ENCODE measurements around the gene PLA1A.
"Not testable (repeated sequence)": the region's sequence is repeated elsewhere in the genome, so short reads cannot be mapped to it uniquely, and the experiment has no call there.

Gene PLA1A

GRCh38 chr3:119560160-119560559, 37.5 kb upstream of the PLA1A start:
- no peak for ATAC-seq (ENCODE audit: low read depth)

DNA sequence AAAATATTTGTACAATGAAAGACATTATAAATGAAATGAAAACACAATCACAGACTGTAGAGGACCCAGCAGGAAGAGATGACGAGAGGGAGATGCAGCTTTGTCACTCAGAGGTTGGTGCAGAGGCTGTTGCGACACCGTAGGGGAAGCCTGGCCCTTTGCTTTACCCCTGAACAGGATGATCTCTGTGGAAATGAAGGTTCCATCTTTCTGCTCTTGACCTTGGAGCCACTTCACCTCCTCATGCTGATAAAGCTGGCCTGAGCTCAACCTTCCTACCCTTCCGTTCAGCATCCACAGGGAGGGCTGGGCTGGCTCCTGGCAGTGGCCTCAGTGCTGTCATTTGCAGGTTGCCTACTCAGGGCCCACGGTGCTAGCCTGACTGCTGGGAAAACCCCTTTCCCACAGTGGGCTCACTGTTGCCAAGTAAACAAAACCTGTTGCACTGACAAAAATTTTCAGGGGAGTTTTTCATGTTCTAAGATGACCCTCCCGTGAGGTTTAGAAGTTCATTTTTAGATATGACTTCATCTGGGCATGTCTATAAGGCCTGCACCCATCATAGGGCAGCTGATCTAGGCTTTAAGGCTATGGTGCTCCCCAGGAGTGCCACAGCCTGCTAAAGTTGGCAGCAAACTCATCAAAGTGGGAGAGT, 35.3 kb upstream of the PLA1A start:
- peak; percentile 75 for ATAC-seq (ENCODE audit: low read depth)
- H3K27me3 Mint-ChIP-seq: no peaks in the 10 kb centered on the region
- peak; percentile 79 to 82 for DNase-seq (ENCODE audit: low spot score in 2 of 2)
- H3K4me1 Mint-ChIP-seq: peaks cover 21% of the 10 kb centered on the region
- peak overlapping the region; percentile 76 for H3K4me3 Mint-ChIP-seq
- H3K36me3 Mint-ChIP-seq: no peaks in the 10 kb centered on the region
- H3K27ac Mint-ChIP-seq: peak overlapping the region; percentile 99
- no peaks in the 10 kb centered on the region for H3K9me3 Mint-ChIP-seq

More at GRCh38 chr3:119560160-119560559, 37.5 kb upstream of the PLA1A start:
- Mint-ChIP-seq H3K27ac (peak overlapping the region; percentile 99), H3K9me3 (no peaks in the 10 kb centered on the region), H3K4me1 (peaks cover 40% of the 10 kb centered on the region), H3K4me3 (peak overlapping the region; percentile 81), H3K27me3 (no peaks in the 10 kb centered on the region), H3K36me3 (no peaks in the 10 kb centered on the region)
- DNase-seq (ENCODE audit: low spot score in 2 of 2): no peak

DNA sequence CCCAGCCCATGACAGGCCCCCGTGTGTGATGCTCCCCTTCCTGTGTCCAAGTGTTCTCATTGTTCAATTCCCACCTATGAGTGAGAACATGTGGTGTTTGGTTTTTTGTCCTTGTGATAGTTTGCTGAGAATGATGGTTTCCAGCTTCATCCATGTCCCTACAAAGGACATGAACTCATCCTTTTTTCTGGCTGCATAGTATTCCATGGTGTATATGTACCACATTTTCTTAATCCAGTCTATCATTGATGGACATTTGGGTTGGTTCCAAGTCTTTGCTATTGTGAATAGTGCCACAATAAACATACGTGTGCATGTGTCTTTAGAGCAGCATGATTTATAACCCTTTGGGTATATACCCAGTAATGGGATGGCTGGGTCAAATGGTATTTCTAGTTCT, 34.4 kb upstream of the PLA1A start:
- not testable (repeated sequence) for DNase-seq (ENCODE audit: low spot score in 2 of 2); ATAC-seq (ENCODE audit: low read depth); H3K4me3 Mint-ChIP-seq; H3K36me3 Mint-ChIP-seq; H3K9me3 Mint-ChIP-seq; H3K27me3 Mint-ChIP-seq
- Mint-ChIP-seq H3K27ac (peak overlapping the region; percentile 99), H3K4me1 (peaks cover 14% of the 10 kb centered on the region)

DNA sequence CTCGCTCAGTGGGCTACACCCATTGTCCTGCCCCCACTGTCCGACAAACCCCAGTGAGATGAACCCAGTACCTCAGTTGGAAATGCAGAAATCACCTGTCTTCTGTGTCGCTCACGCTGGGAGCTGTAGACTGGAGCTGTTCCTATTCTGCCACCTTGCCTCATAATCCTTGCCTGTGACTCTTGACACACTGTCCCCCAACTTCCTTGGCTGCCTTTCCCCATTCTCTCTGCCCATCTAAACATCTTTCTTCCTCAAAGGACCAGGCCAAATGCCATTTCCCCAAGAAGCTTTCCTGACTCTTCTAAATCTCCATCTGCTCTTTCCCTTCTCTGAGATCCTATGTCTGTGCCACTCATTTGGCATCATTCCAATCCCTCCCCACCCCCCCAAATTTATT, 28.5 kb upstream of the PLA1A start:
- H3K36me3 Mint-ChIP-seq: no peaks in the 10 kb centered on the region
- no peak overlapping the region for H3K4me3 Mint-ChIP-seq
- H3K4me1 Mint-ChIP-seq: peaks cover 2% of the 10 kb centered on the region
- DNase-seq (ENCODE audit: low spot score in 2 of 2) (no peak), ATAC-seq (ENCODE audit: low read depth) (no peak)
- no peaks in the 10 kb centered on the region for H3K27me3 Mint-ChIP-seq
- H3K9me3 Mint-ChIP-seq: no peaks in the 10 kb centered on the region
- no peak overlapping the region for H3K27ac Mint-ChIP-seq

- DNase-seq (ENCODE audit: low spot score in 2 of 2) (no peak), ATAC-seq (ENCODE audit: low read depth) (peak; percentile 35)
- Mint-ChIP-seq H3K27ac (no peak overlapping the region), H3K36me3 (no peaks in the 10 kb centered on the region), H3K9me3 (no peaks in the 10 kb centered on the region), H3K27me3 (no peaks in the 10 kb centered on the region), H3K4me3 (no peak overlapping the region), H3K4me1 (no peaks in the 10 kb centered on the region)
These were observed 27.5 kb upstream of the PLA1A start for GRCh38 chr3:119570229-119570628.

GRCh38 chr3:119571230-119571629, 26.5 kb upstream of the PLA1A start:
- Mint-ChIP-seq H3K36me3 (no peaks in the 10 kb centered on the region), H3K9me3 (no peaks in the 10 kb centered on the region), H3K27ac (no peak overlapping the region), H3K4me1 (no peaks in the 10 kb centered on the region), H3K4me3 (no peak overlapping the region), H3K27me3 (no peaks in the 10 kb centered on the region)
- DNase-seq (ENCODE audit: low spot score in 2 of 2): no peak
- ATAC-seq (ENCODE audit: low read depth): no peak

GRCh38 chr3:119571688-119572087, 26.0 kb upstream of the PLA1A start:
- DNase-seq (ENCODE audit: low spot score in 2 of 2) (no peak), ATAC-seq (ENCODE audit: low read depth) (no peak)
- H3K27ac Mint-ChIP-seq: no peak overlapping the region
- no peak overlapping the region for H3K4me3 Mint-ChIP-seq
- H3K36me3 Mint-ChIP-seq: no peaks in the 10 kb centered on the region
- no peaks in the 10 kb centered on the region for H3K9me3 Mint-ChIP-seq
- H3K4me1 Mint-ChIP-seq: no peaks in the 10 kb centered on the region
- H3K27me3 Mint-ChIP-seq: no peaks in the 10 kb centered on the region

- Mint-ChIP-seq H3K4me1 (peaks cover 4% of the 10 kb centered on the region), H3K27me3 (no peaks in the 10 kb centered on the region), H3K36me3 (no peaks in the 10 kb centered on the region), H3K4me3 (no peak overlapping the region), H3K9me3 (no peaks in the 10 kb centered on the region), H3K27ac (no peak overlapping the region)
- no peak for DNase-seq (ENCODE audit: low spot score in 2 of 2)
- no peak for ATAC-seq (ENCODE audit: low read depth)
These were observed 22.2 kb upstream of the PLA1A start for GRCh38 chr3:119575507-119575906.

DNA sequence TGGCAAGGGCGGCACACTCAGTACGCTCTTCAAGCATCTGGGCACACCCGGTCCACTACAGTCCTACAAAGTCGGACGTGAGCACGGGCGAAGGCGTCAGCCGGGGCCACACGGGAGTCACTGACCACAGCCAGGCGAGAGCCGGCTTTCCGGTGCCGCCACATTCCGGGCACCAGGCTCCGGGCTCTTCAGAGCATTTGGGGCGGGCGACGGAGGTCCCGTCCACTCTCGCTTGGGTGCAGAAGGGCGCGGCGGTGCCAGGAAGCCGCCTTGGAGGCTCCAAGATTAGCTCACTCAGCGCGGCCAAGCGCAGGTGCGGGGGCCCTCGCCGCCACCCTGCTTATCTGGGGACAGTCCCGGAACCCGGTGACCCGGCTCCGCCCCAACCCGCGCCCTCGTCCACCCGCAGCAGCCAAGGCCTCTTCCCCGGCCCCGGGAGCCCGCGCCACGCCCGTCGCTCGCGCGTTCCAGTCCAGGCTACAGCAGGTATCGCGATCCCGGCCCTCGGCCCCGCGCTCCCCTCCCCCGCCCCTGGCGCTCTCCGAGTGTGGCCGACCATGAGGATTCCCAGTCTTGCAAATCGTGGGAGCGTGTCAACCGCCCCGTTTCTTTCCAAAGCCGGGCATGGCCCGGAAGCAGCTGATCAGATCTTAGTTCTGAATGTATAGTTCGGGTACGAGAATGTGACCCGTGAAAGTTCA, 18.2 kb upstream of the PLA1A start, which contains the start of gene ADPRH:
Gene ADPRH, plus strand, starts transcription at position 127 of the 701 bp plus-strand sequence. CDS start 2,678 bp downstream, outside the sequence.
- ATAC-seq (ENCODE audit: low read depth) (peak; percentile 78), DNase-seq (ENCODE audit: low spot score in 2 of 2) (peak; percentile 70 to 71)
- H3K36me3 Mint-ChIP-seq: peaks cover 4% of the 10 kb centered on the region
- H3K4me1 Mint-ChIP-seq: peaks cover 18% of the 10 kb centered on the region
- no peaks in the 10 kb centered on the region for H3K9me3 Mint-ChIP-seq
- H3K27me3 Mint-ChIP-seq: no peaks in the 10 kb centered on the region
- peak within 1 kb of the TSS; percentile 96 for H3K4me3 Mint-ChIP-seq
- peak within 1 kb of the TSS; percentile 99 for H3K27ac Mint-ChIP-seq

DNA sequence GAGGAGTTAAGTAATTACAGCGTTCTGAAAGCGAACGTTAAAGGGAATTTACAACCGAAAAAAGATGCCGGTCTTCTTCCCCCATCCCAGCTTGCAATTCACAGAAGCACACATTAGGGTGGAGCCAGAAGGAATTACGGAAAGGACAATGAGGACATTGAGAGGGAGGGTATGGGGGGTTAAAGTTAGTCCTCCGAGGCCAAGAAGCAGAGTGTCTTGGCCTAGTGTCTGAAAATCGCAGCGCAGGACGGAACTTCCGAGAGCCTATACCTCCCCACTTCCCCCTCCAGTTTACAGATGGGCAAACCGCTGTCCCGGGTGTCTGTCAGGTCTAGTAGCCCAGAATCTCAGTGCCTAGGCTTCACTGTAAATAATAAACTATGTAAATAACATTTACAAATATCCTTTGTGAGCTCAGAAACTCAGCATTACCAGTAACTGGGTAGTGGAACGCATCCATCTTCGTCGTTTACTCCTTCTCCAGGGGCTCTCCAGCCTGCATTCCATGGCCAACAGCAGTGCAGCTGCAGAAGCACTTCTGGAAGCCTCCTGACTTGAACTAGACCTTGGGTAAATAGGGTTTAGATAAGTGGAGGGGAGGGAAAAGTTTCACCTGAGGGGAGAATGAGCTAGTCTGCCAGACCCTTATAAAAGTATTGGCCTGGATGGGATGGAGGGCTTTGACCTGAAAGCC, 17.5 kb upstream of the PLA1A start:
- DNase-seq (ENCODE audit: low spot score in 2 of 2) (peak; percentile 56 to 57), ATAC-seq (ENCODE audit: low read depth) (peak; percentile 71)
- Mint-ChIP-seq H3K27me3 (no peaks in the 10 kb centered on the region), H3K9me3 (no peaks in the 10 kb centered on the region), H3K4me3 (peak overlapping the region; percentile 96), H3K4me1 (peaks cover 18% of the 10 kb centered on the region), H3K36me3 (peaks cover 7% of the 10 kb centered on the region), H3K27ac (peak overlapping the region; percentile 99)

DNA sequence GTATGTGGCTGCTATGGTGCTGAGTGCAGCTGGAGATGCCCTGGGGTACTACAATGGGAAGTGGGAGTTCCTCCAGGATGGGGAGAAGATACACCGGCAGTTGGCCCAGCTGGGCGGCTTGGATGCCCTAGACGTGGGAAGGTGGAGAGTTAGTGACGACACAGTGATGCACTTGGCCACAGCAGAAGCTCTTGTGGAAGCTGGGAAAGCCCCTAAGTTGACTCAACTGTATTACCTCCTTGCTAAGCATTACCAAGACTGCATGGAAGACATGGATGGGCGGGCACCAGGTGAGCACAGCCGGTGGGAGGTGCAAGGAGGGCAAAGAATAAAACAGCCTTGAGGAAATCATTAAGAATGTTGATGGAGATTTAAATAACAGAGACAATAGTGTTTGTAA, 15.5 kb upstream of the PLA1A start:
- no peak overlapping the region for H3K4me3 Mint-ChIP-seq
- ATAC-seq (ENCODE audit: low read depth) (peak; percentile 30), DNase-seq (ENCODE audit: low spot score in 2 of 2) (no peak)
- H3K36me3 Mint-ChIP-seq: peaks cover 9% of the 10 kb centered on the region
- peak overlapping the region; percentile 88 for H3K27ac Mint-ChIP-seq
- no peaks in the 10 kb centered on the region for H3K9me3 Mint-ChIP-seq
- H3K4me1 Mint-ChIP-seq: peaks cover 20% of the 10 kb centered on the region
- H3K27me3 Mint-ChIP-seq: no peaks in the 10 kb centered on the region

DNA sequence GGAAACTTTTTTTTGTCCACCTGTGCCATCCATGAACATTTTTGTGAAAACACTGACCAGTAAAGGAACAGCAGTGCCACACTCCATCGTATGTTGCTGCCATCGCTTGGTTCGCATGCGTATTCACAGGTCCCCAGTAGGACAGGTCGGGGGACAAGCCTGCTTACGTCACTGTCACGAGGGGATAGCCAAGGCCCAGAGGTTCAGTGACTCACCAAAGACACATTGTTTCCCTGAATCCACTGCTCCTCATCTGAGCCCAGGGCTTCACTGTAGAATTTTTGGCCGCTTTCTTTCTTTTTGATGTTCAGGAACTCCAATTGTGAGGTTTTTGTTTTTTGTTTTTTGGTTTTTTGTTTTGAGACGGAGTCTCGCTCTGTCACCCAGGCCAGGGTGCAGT, 12.5 kb upstream of the PLA1A start:
- DNase-seq (ENCODE audit: low spot score in 2 of 2) (no peak), ATAC-seq (ENCODE audit: low read depth) (no peak)
- no peaks in the 10 kb centered on the region for H3K9me3 Mint-ChIP-seq
- peaks cover 18% of the 10 kb centered on the region for H3K36me3 Mint-ChIP-seq
- peaks cover 43% of the 10 kb centered on the region for H3K4me1 Mint-ChIP-seq
- no peak overlapping the region for H3K27ac Mint-ChIP-seq
- H3K4me3 Mint-ChIP-seq: no peak overlapping the region
- H3K27me3 Mint-ChIP-seq: no peaks in the 10 kb centered on the region

DNA sequence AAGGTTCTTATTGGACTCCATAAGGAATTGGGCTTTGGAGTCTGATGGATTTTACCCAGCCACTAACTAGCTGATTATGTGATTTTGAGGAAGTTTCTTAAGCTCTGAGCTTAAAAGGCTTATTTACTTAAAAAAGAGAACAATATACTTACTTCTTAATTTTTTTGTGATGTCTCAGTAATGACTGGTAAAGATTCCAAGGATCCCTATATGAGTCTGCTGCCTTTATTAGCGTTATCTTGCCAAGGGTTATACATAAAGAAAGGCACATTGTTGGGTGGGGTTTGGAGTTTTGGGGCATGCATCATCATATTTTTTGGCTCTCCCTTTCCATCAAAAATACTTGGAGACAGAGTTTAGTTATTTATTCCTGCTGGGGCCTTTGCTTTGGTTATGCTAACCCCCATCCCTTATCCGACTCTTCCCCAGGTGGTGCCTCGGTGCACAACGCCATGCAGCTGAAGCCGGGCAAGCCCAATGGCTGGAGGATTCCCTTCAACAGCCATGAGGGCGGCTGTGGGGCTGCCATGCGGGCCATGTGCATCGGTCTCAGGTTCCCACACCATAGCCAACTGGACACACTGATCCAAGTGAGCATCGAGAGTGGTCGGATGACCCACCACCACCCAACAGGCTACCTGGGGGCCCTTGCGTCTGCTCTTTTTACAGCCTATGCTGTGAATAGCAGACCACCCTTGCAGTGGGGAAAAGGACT, 11.7 kb upstream of the PLA1A start:
- ATAC-seq (ENCODE audit: low read depth) (no peak), DNase-seq (ENCODE audit: low spot score in 2 of 2) (no peak)
- Mint-ChIP-seq H3K27me3 (no peaks in the 10 kb centered on the region), H3K27ac (peak overlapping the region; percentile 8), H3K4me3 (no peak overlapping the region), H3K4me1 (peaks cover 39% of the 10 kb centered on the region), H3K9me3 (no peaks in the 10 kb centered on the region), H3K36me3 (peaks cover 19% of the 10 kb centered on the region)

GRCh38 chr3:119586733-119587172, 10.9 kb upstream of the PLA1A start:
- no peaks in the 10 kb centered on the region for H3K27me3 Mint-ChIP-seq
- no peaks in the 10 kb centered on the region for H3K9me3 Mint-ChIP-seq
- peaks cover 35% of the 10 kb centered on the region for H3K4me1 Mint-ChIP-seq
- ATAC-seq (ENCODE audit: low read depth): no peak
- no peak for DNase-seq (ENCODE audit: low spot score in 2 of 2)
- H3K4me3 Mint-ChIP-seq: no peak overlapping the region
- H3K36me3 Mint-ChIP-seq: peaks cover 19% of the 10 kb centered on the region
- H3K27ac Mint-ChIP-seq: peak overlapping the region; percentile 86
